ENCODE data around the gene PEA15.

DNA sequence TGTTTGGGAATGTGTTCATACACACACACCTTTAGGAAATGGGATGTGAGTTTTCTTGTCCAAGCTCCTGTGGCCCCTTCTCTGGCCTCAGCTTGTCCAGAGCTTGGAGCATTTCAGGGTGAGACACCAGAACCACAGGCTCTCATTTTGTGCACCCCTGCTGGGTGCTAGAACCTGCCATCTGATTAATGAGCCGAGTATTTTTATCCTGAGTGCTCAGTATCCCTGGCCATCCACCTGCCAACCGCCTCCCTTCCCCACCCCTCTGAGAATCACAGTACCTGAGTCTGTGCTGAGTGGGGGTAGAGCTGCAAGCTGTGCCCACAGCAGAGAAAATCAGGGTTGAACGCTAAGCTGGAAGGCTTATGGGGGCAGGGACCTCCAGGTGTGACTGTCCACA is 13.4 kb upstream of the PEA15 start:
- TF ChIP-seq CTCF (IDR thresholded peaks at IDR 0.05) (no peak), ZFX (IDR thresholded peaks at IDR 0.05; ENCODE audit: borderline replicate concordance) (no peak)
